HG03139 (cell line): Measurements from ENCODE around the gene KAZN.

Source experiments
- ATAC-seq: cut with Tn5 transposase; IDR thresholded peaks from one replicate; pipeline ENCODE4 v1.9.1; 2021; ENCODE audit not compliant: unreplicated experiment

Gene KAZN

DNA sequence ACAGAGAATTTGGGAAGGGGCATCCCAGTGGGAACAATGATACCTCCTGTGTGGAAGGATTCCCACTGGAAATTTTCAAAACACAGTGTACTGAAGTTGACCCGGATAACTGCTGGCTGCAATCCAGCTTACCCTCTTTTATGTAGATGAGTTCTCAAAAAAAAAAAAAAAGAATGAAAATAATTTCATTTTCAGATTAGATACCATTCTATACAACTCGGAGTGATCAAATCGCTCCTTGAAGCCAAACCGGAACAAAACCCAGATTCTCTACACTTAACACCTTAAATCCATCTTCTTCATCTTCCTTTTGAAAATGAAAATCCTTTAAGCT is 69.1 kb downstream of the KAZN start:
- no peak for ATAC-seq

- no peak for ATAC-seq
Observed at GRCh38 chr1:14668538-14668937, 70.1 kb downstream of the KAZN start.

- no peak for ATAC-seq
Observed at GRCh38 chr1:14672005-14672404, 73.5 kb downstream of the KAZN start.

- no peak for ATAC-seq
Observed at GRCh38 chr1:14674030-14674429, 75.5 kb downstream of the KAZN start.

DNA sequence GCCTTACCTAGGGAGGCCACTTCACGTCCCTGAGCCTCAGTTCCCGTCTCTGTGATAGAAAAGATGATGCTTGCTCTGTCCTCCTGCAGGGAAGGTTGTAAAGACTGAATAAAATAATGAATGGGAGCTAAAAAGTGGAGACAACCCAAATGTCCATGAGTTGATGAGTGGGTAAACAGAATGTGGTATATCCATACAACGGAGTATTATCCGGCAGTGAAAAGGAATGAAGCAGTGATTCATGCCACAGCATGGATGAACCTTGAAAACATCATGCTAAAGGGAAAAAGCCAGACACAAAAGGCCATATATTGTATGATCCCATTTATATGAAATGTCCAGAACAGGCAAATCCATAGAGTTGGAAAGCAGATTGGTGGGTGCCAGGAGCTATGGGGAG is 77.9 kb downstream of the KAZN start:
- no peak for ATAC-seq

DNA sequence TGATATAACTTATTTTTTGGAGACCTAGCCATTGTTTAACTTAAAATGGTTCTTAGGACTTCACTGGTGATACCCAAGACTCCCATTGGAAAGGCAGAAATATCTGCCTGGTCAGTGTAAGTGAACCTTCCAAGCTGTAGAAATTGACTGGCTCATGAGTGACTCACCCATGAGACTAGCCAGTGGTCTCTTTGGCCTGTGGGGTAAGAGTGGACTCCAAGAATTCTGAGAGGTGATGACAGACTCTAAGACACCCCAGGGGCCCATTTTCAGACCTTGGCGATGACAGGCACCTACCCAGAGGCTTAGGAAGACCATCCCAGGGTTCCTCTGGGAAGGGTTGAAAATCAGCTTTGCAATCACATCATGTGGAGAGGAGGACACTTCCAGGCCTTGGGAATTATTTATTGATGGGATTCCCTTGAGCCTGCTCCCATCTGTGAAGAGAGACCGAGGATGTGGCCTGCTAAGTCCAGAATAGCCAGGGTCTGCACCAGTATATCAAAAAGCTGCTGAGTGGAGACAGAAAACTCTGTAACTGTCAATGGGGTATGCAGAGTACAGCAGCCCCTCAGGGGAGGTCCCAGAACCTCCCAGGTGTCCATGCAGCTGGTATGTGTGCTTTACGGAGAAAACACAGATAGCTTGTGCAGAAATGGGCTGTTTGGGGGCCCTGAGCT is 78.9 kb downstream of the KAZN start:
- ATAC-seq: no peak

- ATAC-seq: no peak
Observed at GRCh38 chr1:14678011-14678638, 79.6 kb downstream of the KAZN start.

- no peak for ATAC-seq
Observed at GRCh38 chr1:14679027-14679688, 80.7 kb downstream of the KAZN start.

DNA sequence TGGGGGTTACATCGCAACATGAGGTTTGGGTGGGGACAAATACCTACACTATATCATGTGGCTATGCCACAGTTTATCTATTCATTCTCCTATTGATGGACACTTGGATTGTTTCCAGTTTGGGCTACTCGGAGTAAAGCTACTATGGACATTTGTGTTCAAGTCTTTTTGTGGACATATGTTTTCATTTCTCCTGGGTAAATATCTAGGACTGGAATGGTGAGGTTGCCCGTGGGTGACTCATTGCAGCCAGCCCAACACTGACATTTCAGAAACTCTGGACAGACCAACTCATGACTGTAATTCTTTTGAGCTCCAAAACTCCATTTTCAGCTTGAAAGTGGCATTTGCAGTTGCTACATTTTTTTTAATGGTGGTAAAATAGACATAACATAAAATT is 82.7 kb downstream of the KAZN start:
- no peak for ATAC-seq

- ATAC-seq: no peak
Observed at GRCh38 chr1:14682941-14683621, 84.6 kb downstream of the KAZN start.

DNA sequence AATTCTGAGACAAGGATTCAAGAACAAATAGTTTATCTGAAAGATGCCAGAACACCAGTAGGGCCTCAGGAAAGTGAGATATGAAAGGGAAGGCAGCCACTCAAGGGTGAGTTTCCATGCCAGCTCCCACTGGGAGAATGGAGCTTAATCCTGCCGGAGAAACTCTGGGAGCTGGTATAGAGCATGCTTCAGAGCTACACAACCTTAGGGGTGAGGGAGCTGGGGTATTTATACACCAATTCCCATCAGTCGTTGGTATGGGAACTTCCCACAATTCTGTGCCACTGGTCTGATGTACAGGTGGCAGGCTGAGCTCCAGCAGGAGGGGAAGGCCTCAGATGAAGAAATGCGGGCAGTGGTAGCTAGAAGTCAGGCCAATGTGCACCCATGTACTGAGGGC is 86.6 kb downstream of the KAZN start:
- no peak for ATAC-seq

DNA sequence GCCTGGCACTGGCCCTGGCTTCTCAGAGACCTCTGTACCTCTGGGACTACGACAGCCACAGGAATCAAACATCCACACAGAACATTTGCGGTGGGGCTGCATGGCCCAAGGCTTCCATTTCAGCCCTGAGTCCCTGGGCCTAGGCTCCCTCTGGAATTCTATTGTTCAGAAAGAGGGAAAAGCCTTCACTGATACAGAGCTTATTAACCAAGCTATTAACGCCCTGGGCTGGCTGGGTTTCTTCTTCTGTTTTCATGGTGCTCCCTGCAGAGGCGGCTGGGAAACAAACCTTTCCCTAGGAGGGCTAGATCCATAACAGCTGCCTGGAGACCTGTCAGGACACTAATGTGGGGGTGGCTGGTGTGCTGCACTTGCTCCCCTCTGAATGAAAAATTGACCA is 88.2 kb downstream of the KAZN start:
- ATAC-seq: no peak

- no peak for ATAC-seq
Observed at GRCh38 chr1:14687147-14687546, 88.7 kb downstream of the KAZN start.

DNA sequence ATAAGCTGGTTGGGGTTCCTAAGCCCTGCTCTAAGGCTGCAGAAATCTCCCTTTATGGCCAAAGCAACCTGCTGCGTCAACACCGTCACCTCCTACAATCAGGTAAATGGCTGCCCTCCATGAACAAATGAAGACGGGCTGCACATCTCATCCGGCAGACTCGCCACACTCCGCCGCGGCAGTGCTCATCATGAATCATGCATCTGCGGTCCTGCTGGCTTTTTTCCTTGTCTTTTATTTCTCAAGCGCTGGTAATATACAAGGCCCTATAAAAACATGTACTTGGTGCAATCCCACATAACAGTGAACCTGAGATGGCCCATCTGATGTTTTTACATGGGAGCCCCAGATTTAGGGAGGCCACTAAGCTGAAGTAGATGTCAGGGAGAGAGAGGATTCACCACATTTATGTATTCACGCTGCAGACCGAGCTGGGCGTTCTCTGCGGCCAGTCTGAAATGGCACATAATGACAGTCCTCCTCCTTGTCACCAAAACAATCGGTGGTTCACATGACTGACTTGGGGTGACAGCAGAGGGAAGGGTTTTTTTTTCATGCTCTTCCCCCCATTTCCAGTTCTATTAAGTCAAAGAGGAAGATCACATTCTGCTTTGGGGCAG is 91.6 kb downstream of the KAZN start:
- ATAC-seq: no peak

DNA sequence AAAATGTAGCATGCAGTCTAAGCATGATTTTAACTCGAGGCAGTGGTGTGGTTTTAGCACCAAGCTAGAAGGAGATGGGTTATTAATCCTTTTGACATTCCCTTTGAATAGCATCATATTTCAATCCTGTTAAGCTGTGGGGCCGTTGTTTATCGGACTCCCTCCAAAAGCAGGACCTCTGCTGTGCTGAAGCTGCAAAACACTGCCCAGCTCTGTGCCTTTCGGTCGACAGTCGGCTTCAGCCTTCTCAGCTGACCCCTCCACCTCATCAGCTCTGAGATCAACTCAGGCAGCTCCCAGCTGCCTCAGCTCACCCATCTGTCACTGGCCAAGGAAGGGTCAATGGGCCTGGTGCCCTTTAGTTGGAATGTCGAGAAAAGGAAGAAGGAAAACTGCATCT is 95.5 kb downstream of the KAZN start:
- ATAC-seq: no peak

DNA sequence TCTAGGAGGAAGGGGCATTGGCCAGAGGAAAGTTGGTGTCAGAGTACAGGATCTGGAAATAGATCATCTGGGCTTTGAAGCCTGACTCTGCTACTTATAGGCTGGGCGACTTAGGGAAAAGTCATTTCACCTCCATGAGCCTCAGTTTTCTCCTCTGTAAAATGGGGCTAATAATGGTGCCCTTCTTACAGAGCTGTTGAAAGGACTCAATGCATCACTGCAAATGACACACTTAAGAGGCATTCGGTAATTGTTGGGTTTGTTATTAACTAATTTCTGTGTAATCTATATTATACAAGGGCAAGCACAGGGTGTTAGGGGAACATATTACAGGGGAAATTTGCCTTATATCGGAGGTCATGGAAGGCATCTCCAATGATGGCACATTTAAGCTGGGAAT is 96.1 kb downstream of the KAZN start:
- ATAC-seq: no peak

GRCh38 chr1:14696761-14697160 is 98.3 kb downstream of the KAZN start:
- ATAC-seq: no peak

DNA sequence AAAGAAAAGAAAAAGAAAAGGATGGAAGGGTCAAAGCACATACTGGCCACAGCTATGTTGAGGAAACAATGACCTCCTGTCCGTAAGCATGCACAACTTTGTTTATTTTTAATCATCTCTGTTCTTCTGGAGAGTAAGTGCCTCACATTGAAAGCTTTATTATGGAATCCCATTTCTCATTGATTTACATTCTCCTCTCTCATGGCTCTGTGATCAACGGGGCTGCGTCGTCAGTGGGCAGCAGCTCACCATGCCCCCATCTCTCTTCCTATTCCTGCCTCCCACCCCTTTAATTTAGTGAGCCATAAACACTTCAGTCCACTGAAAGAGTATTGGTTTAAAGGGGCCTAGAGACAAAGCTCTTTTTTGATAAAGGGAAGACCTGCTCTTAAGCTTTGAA is 98.9 kb downstream of the KAZN start:
- ATAC-seq: no peak

DNA sequence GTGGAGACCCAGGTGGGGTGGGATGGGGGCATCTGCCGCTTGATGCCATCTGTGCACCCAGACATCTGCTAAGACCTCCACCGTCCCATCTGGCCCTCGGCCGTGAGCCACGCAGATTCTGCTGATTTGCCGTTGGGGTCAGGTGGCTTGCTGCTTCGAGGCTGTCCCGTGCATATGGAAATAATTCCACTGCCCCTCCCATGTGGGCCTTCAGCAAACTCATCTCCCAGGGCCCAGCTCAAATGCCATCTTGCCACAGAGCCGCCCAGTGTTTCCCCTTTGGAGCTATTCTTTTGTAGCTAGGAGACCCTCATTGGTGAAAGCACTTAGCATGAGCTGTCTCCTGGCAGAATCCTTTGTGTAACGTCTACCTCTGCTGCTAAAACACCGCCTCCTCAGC is 99.8 kb downstream of the KAZN start:
- ATAC-seq: no peak

DNA sequence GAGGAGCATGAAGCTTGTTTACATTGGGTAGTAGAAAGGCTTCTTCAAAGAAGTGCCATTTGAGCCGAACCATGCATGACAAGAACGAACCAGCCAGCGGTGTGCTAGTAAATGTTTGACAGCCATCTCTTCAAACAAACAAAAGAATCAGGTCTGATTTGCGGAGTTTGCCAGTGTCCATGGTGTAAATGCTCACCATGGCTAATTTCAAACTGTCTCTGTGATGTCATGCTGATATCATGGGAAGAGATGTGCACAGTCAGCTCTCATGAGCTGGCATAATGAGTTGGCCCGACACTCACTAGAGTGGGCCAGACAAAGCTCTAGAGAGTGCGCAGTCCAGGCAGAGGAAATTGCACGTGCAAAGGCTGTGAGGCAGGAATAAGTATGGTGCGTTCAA is 101.1 kb downstream of the KAZN start:
- no peak for ATAC-seq

GRCh38 chr1:14704846-14705245 is 106.4 kb downstream of the KAZN start:
- ATAC-seq: no peak

- ATAC-seq: no peak
Observed at GRCh38 chr1:14705824-14706223, 107.3 kb downstream of the KAZN start.
